HG03060 (cell line): Measurements from ENCODE around the gene CCL8.

ENCODE experiments used
- ATAC-seq: cut with Tn5 transposase; IDR thresholded peaks from one replicate; pipeline ENCODE4 v1.9.1; 2021; ENCODE audit warnings: low read depth, moderate number of reproducible peaks; ENCODE audit not compliant: unreplicated experiment

CCL8 gene

DNA sequence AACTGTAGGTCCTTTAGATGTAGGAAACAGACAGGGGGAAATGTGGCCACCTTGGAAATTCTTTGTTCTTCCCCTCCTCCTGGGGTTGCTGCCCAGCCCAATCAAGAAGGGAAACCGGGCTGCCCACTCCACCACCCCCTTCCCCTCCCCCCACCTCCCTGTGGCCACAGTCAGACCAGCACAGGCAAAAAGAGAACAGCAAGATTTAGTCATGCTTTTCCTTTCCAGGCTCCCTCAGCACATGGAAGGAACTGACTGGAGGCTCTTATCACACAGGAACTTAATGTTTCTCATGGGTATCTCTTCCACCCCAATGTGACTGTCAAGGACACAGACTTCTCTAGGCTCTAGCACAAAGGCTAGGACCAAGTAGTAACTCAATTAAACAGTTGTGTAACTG lies 46.8 kb downstream of the CCL8 start:
- ATAC-seq, result no peak

GRCh38 chr17:34366529-34367107 lies 47.4 kb downstream of the CCL8 start:
- no peak for ATAC-seq

GRCh38 chr17:34367486-34368195 lies 48.4 kb downstream of the CCL8 start:
- ATAC-seq, result no peak

GRCh38 chr17:34368196-34368945 lies 49.1 kb downstream of the CCL8 start:
- ATAC-seq, result no peak

DNA sequence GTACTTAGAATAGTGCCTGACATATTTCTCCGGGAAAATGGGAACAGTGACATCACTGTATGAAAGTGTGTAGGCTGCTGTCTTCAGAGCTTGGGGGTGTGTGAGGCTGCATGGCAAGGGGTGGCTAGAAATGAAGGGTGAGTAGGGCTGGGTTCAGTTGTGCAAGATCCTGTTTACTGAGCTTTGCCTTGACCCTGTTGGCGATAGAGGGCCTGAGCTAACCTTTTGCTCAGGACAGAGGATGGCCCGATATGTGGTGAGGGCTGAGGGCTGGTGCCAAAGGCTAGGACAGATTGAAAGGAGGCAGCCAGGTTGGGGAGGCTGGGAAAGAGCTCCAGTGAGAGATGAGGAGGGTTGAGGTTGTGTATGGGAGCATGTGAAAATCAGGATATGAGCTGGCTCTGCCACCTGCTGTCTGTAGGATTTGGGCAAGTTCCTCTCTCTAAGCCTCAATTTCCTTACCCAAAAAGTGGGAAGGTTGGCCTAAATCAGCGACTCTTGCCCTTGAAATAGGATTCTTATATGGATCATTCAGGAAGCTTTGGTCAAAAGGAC lies 49.8 kb downstream of the CCL8 start:
- no peak for ATAC-seq

DNA sequence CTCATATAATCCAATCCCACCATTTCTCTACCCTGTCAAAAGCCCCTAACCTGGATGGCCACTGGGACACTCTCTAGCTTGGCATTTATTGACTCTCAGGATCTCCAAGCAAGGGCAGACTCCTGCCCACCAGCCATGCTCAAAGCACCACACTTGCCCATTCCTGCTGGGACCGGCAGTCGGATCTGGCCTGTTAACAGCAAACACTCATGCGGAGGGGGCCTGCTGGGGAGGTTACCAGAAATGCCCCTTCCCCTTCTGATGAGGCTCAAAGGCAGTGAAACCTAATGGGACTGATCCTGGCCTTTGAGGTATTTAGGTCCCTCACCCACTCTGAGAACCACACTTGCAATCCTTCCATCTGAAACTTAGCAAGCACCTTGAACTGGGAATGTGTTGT lies 50.3 kb downstream of the CCL8 start:
- no peak for ATAC-seq

- no peak for ATAC-seq
These were observed 51.3 kb downstream of the CCL8 start for GRCh38 chr17:34370376-34370996.

DNA sequence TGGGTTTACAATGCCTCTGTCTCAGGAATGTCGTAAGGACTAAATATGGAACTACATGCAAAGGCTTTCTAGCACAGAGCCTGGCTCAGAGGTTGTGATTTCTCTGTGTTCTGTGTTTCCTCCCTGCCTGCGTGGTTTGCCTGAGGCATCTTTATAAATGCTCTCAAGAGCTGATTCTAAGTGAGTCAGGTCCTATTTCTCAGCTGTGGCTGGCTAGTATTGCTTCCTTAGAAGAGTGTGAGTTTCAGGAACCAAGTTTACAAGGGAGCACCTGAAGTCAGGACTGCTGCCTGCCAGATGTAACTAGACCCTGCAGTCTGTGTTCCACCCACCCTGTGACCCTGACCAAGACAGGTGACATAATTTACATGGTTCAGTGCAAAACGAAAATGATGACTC lies 51.8 kb downstream of the CCL8 start:
- ATAC-seq, result no peak
